Measurements from ENCODE around the gene FAM156A. TPM values are rescaled to one million over a fixed set of nuclear protein-coding genes. Genes with fewer than 3 reads are reported as not detected.
"Not testable (repeated sequence)": the region's sequence is repeated elsewhere in the genome, so short reads cannot be mapped to it uniquely, and the experiment has no call there.

The FAM156A gene
- total and polyA plus RNA-seq, 2 donors (not counting 3 experiments of a cell fraction or from before 2014, with no cell fraction given): 15.3 to 16.1 TPM

GRCh38 chrX:52905531-52905930, 52.8 kb downstream of the FAM156A start:
- H3K4me1 ChIP-seq (ENCODE audit: control insufficient read depth, extremely low read depth, insufficient read depth, low read length); H3K27me3 ChIP-seq (ENCODE audit: control insufficient read depth in 2 of 2, insufficient read depth in 2 of 2, low read length in 2 of 2); H2AFZ ChIP-seq (ENCODE audit: low read depth, low read length); H3K27ac ChIP-seq (ENCODE audit: insufficient read depth, low read depth, low read length); H4K20me1 ChIP-seq (replicated peaks; ENCODE audit: control insufficient read depth, extremely low read depth, insufficient read depth, low read length); DNase-seq (ENCODE audit: low read depth, low spot score); H3K9ac ChIP-seq (replicated peaks; ENCODE audit: extremely low read depth, insufficient read depth, low read length); FAIRE-seq; H3K36me3 ChIP-seq (ENCODE audit: control insufficient read depth in 2 of 2, extremely low read depth in 1 of 2, insufficient read depth in 2 of 2, low read length in 2 of 2); dilution Hi-C loops (cut with MboI; ENCODE audit: extremely low pct_ligation_motif_present, low sequenced_read_pairs); H3K9me3 ChIP-seq (replicated peaks; ENCODE audit: control insufficient read depth, insufficient read depth, low read length); BruUV-seq (replicated peaks); CTCF ChIA-PET; H3K4me2 ChIP-seq (ENCODE audit: insufficient read depth, low read length); intact Hi-C loops (cut with micrococcal nuclease); H3K79me2 ChIP-seq (ENCODE audit: control insufficient read depth, insufficient read depth, low read length); H3K4me3 ChIP-seq (replicated peaks in 1 of 3; ENCODE audit: insufficient read depth in 1 of 3, low read depth in 1 of 3, low read length in 3 of 3); POLR2A ChIA-PET; H3K9me1 ChIP-seq (replicated peaks; ENCODE audit: control insufficient read depth, extremely low read depth, insufficient read depth, low read length): not testable (repeated sequence)

Other genes starting within 250 kb of the FAM156A start
- gene SSX2B, start 207.3 kb downstream of the FAM156A start, total RNA-seq: not detected in 2 replicates
- gene SSX2B, start 207.3 kb downstream of the FAM156A start, polyA plus RNA-seq: not detected in 2 replicates
- gene SPANXN5, start 161.1 kb downstream of the FAM156A start, total RNA-seq: not detected in 2 replicates
- gene SPANXN5, start 161.1 kb downstream of the FAM156A start, polyA plus RNA-seq: not detected in 2 replicates
- not detected in 2 replicates for gene XAGE5, start 147.2 kb downstream of the FAM156A start, total RNA-seq
- gene XAGE5, start 147.2 kb downstream of the FAM156A start, polyA plus RNA-seq: not detected in 2 replicates
- not detected in 2 replicates for gene XAGE3, start 90.4 kb downstream of the FAM156A start, total RNA-seq
- not detected in 2 replicates for gene XAGE3, start 90.4 kb downstream of the FAM156A start, polyA plus RNA-seq
- 10.8 and 16.7 TPM in 2 replicates for gene FAM156B, start 61.2 kb downstream of the FAM156A start, total RNA-seq
- 33.9 and 35.4 TPM in 2 replicates for gene FAM156B, start 61.2 kb downstream of the FAM156A start, polyA plus RNA-seq
- gene GPR173, start 90.3 kb upstream of the FAM156A start, total RNA-seq: 8.3 and 11.3 TPM in 2 replicates
- gene GPR173, start 90.3 kb upstream of the FAM156A start, polyA plus RNA-seq: 9.2 and 12.7 TPM in 2 replicates
- 15.9 and 17.3 TPM in 2 replicates for gene TSPYL2, start 123.8 kb upstream of the FAM156A start, total RNA-seq
- gene TSPYL2, start 123.8 kb upstream of the FAM156A start, polyA plus RNA-seq: 17.8 and 18.9 TPM in 2 replicates
- 8.6 and 9.8 TPM in 2 replicates for gene KANTR, start 135.6 kb upstream of the FAM156A start, total RNA-seq
- 2.8 and 3.1 TPM in 2 replicates for gene KANTR, start 135.6 kb upstream of the FAM156A start, polyA plus RNA-seq